Liver (tissue), 9 donors: ENCODE data around the gene NFIX. TPM values are rescaled to one million over a fixed set of nuclear protein-coding genes. Genes with fewer than 3 reads are reported as not detected.

Experiments
- DNase-seq: peaks from one replicate; pipeline ENCODE4 v3.0.0-alpha.2; 2017; ENCODE audit warnings: low spot score
- H3K27ac ChIP-seq, 2 donors: one replicate each; pipeline ENCODE4 v1.7.0; 2013; ENCODE audit warnings: inconsistent platforms in 2 of 2, low read length in 2 of 2, control low read depth in 1 of 2, low read depth in 1 of 2, mild to moderate bottlenecking in 1 of 2
- H3K27me3 ChIP-seq, 4 donors: one replicate each; pipeline versions ENCODE4 v1.6.1 to v1.7.0; 2013; ENCODE audit warnings: low read length in 3 of 4, inconsistent platforms in 1 of 4, mild to moderate bottlenecking in 1 of 4, moderate library complexity in 1 of 4; ENCODE audit not compliant: control insufficient read depth in 4 of 4, insufficient read depth in 4 of 4
- H3K36me3 ChIP-seq, 4 donors: one replicate each; pipeline versions ENCODE4 v1.6.1 to v1.7.0; 2013; ENCODE audit warnings: low read length in 3 of 4, mild to moderate bottlenecking in 3 of 4, low read depth in 1 of 4, moderate library complexity in 1 of 4; ENCODE audit not compliant: control insufficient read depth in 4 of 4, insufficient read depth in 3 of 4
- H3K4me1 ChIP-seq, 4 donors: one replicate each; pipeline versions ENCODE4 v1.6.1 to v1.7.0; 2013; ENCODE audit warnings: low read length in 3 of 4, mild to moderate bottlenecking in 3 of 4, moderate library complexity in 1 of 4; ENCODE audit not compliant: control insufficient read depth in 4 of 4, insufficient read depth in 4 of 4
- H3K4me3 ChIP-seq, 3 donors: one replicate each; pipeline versions ENCODE4 v1.6.1 to v1.7.0; 2013; ENCODE audit warnings: low read length in 3 of 3, control low read depth in 1 of 3, low read depth in 1 of 3, mild to moderate bottlenecking in 1 of 3
- H3K9ac ChIP-seq, 2 donors: one replicate each; pipeline ENCODE4 v1.7.0; 2013; ENCODE audit warnings: low read length in 2 of 2, mild to moderate bottlenecking in 2 of 2, moderate library complexity in 2 of 2, control low read depth in 1 of 2, low read depth in 1 of 2
- H3K9me3 ChIP-seq, 4 donors: one replicate each; pipeline versions ENCODE4 v1.6.1 to v1.7.0; 2013; ENCODE audit warnings: low read length in 3 of 4; ENCODE audit not compliant: control insufficient read depth in 4 of 4
- ATF3 ChIP-seq: IDR thresholded peaks from 2 replicates; pipeline ENCODE4 v1.6.1; 2016; ENCODE audit warnings: antibody characterized with exemption
- EGR1 ChIP-seq, 2 donors: IDR thresholded peaks; 2 replicates each; pipeline ENCODE4 v1.6.1; 2016 to 2018; ENCODE audit warnings: antibody characterized with exemption in 2 of 2, low read depth in 2 of 2
- FOXA1 ChIP-seq: IDR thresholded peaks from 2 replicates; pipeline ENCODE4 v1.6.1; 2016; ENCODE audit warnings: antibody characterized with exemption
- FOXA2 ChIP-seq: IDR thresholded peaks from 2 replicates; pipeline ENCODE4 v1.6.1; 2016; ENCODE audit warnings: antibody characterized with exemption
- HNF4A ChIP-seq, 2 donors: conservative IDR thresholded peaks; 2 replicates each; pipeline ENCODE4 v1.6.1; 2016; ENCODE audit warnings: antibody characterized with exemption in 2 of 2, mild to moderate bottlenecking in 2 of 2
- HNF4G ChIP-seq: IDR thresholded peaks from 2 replicates; pipeline ENCODE4 v1.6.1; 2016; ENCODE audit warnings: antibody characterized with exemption
- JUND ChIP-seq, 2 donors: IDR thresholded peaks; 2 replicates each; pipeline ENCODE4 v1.6.1; 2016; ENCODE audit warnings: antibody characterized with exemption in 2 of 2
- MAX ChIP-seq: IDR thresholded peaks from 2 replicates; pipeline ENCODE4 v1.6.1; 2016; ENCODE audit warnings: antibody characterized with exemption
- NR2F2 ChIP-seq: IDR thresholded peaks from 2 replicates; pipeline ENCODE4 v1.6.1; 2016; ENCODE audit warnings: antibody characterized with exemption
- RAD21 ChIP-seq, 2 donors: IDR thresholded peaks; 2 replicates each; pipeline ENCODE4 v1.6.1; 2016; ENCODE audit warnings: antibody characterized with exemption in 2 of 2, mild to moderate bottlenecking in 2 of 2
- RXRA ChIP-seq, 2 donors: IDR thresholded peaks; 2 replicates each; pipeline ENCODE4 v1.6.1; 2017 to 2018; ENCODE audit warnings: antibody characterized with exemption in 2 of 2, mild to moderate bottlenecking in 1 of 2
- SP1 ChIP-seq: IDR thresholded peaks from 2 replicates; pipeline ENCODE4 v1.6.1; 2018; ENCODE audit warnings: antibody characterized with exemption, mild to moderate bottlenecking
- TAF1 ChIP-seq: conservative IDR thresholded peaks from 2 replicates; pipeline ENCODE4 v1.6.1; 2016; ENCODE audit warnings: antibody characterized with exemption, mild to moderate bottlenecking
- YY1 ChIP-seq: IDR thresholded peaks from 2 replicates; pipeline ENCODE4 v1.6.1; 2016; ENCODE audit warnings: antibody characterized with exemption, mild to moderate bottlenecking
- ZBTB33 ChIP-seq: IDR thresholded peaks from 2 replicates; pipeline ENCODE4 v1.6.1; 2016; ENCODE audit warnings: antibody characterized with exemption
- WGBS: extraction: QIAGEN DNeasy Blood & Tissue Kit; methylation state at CpG from one replicate; pipeline ENCODE4 v1.1.7; 2013; 5-methylcytosine and 5-hydroxymethylcytosine counted together
- polyA plus RNA-seq, 2 donors: library from polyadenylated mRNA; stranded (reverse) in 1 of 2; unstranded in 1 of 2; fragments of 200-250 nt in 1 of 2; fragments of >200 nt in 1 of 2; fragmentation: Nextera tagmentation in 1 of 2; extraction: Ambion mirVana in 1 of 2; gene quantifications; one replicate each; pipeline versions ENCODE4 v1.2.1 to v1.2.3, GENCODE V29; 2013 to 2015
- total RNA-seq, 2 donors: library from RNA; depleted of rRNA; stranded (reverse); fragments of >200 nt; gene quantifications; one replicate each; pipeline ENCODE4 v1.2.3, GENCODE V29; 2014
- donor health status: healthy.
- donor health status: healthy.
- donor health status: healthy.
- donor health status: healthy.
- donor health status: healthy.

Gene NFIX
- total and polyA plus RNA-seq, 4 donors, result 3.3 to 18.4 (median 12.6) TPM

- H3K4me1 ChIP-seq, result peaks cover 0 to 30% (median 21%) of the 10 kb centered on the region in 4 donors
- H3K9me3 ChIP-seq, result no peaks in the 10 kb centered on the region
- H3K27me3 ChIP-seq, result no peaks in the 10 kb centered on the region
- no peak overlapping the region for H3K27ac ChIP-seq
- H3K9ac ChIP-seq, result no peak overlapping the region
- DNase-seq, result no peak
- no peak for TF ChIP-seq SP1
- TF ChIP-seq RXRA (IDR thresholded peaks at IDR 0.05), result no peak
- no peak for TF ChIP-seq JUND (IDR thresholded peaks at IDR 0.05)
- TF ChIP-seq HNF4G, result no peak
- no peak for TF ChIP-seq MAX
- no peak for TF ChIP-seq NR2F2
- TF ChIP-seq FOXA1, result no peak
- TF ChIP-seq HNF4A (conservative IDR thresholded peaks at IDR 0.05), result no peak
- no peak for TF ChIP-seq YY1
- TF ChIP-seq FOXA2, result no peak
- no peak for TF ChIP-seq ZBTB33
- 80% methylated on average over 12 of the region's 12 CpGs for WGBS
- H3K4me3 ChIP-seq, result no peak overlapping the region
- H3K36me3 ChIP-seq, result peaks cover 0 to 21% (median 2%) of the 10 kb centered on the region in 4 donors
Measured at GRCh38 chr19:13078897-13079541, 83.7 kb downstream of the NFIX start.

GRCh38 chr19:13079542-13079986, 84.3 kb downstream of the NFIX start:
- Histone ChIP-seq H3K4me1 (peaks cover 0 to 30% (median 21%) of the 10 kb centered on the region in 4 donors), H3K9ac (no peak overlapping the region), H3K4me3 (no peak overlapping the region), H3K27ac (no peak overlapping the region), H3K9me3 (no peaks in the 10 kb centered on the region), H3K27me3 (no peaks in the 10 kb centered on the region), H3K36me3 (peaks cover 0 to 21% (median 2%) of the 10 kb centered on the region in 4 donors)
- peak; percentile 81 for DNase-seq
- TF ChIP-seq FOXA2, result no peak
- no peak for TF ChIP-seq TAF1
- no peak for TF ChIP-seq NR2F2
- TF ChIP-seq YY1, result no peak
- TF ChIP-seq RXRA (IDR thresholded peaks at IDR 0.05), result no peak
- TF ChIP-seq RAD21 (IDR thresholded peaks at IDR 0.05), result no peak
- TF ChIP-seq ATF3, result no peak
- TF ChIP-seq SP1, result no peak
- TF ChIP-seq EGR1 (IDR thresholded peaks at IDR 0.05; ENCODE audit: low read depth in 2 of 2), result no peak
- no peak for TF ChIP-seq FOXA1
- no peak for TF ChIP-seq HNF4A (conservative IDR thresholded peaks at IDR 0.05)
- TF ChIP-seq HNF4G, result no peak
- TF ChIP-seq ZBTB33, result no peak
- no peak for TF ChIP-seq JUND (IDR thresholded peaks at IDR 0.05)
- 73% methylated on average over 16 of the region's 16 CpGs for WGBS
